BLaER1 treated with 17β-estradiol and CSF1 and Interleukin-3, amounts not matched to agents 10 nM and 100 nM (cell line): Measurements from ENCODE around the gene C2.
"Not testable (repeated sequence)": the region's sequence is repeated elsewhere in the genome, so short reads cannot be mapped to it uniquely, and the experiment has no call there.

Experiments
- H3K27ac ChIP-seq, 11 experiments: shearing (Covaris generic); formaldehyde crosslinking; 2 replicates each; pipeline ENCODE4 v1.8.1; 2022
- H3K27me3 ChIP-seq, 11 experiments: shearing (Covaris generic); formaldehyde crosslinking; 2 replicates each; pipeline ENCODE4 v1.8.1; 2022
- H3K36me3 ChIP-seq, 11 experiments: shearing (Covaris generic); formaldehyde crosslinking; 2 replicates each; pipeline ENCODE4 v1.8.1; 2022
- H3K4me1 ChIP-seq, 10 experiments: shearing (Covaris generic); formaldehyde crosslinking; 2 replicates each; pipeline ENCODE4 v1.8.1; 2022
- H3K4me2 ChIP-seq, 11 experiments: shearing (Covaris generic); formaldehyde crosslinking; 2 replicates each; pipeline ENCODE4 v1.8.1; 2022
- H3K4me3 ChIP-seq, 10 experiments: shearing (Covaris generic); formaldehyde crosslinking; 2 replicates each; pipeline ENCODE4 v1.8.1; 2022
- H3K9ac ChIP-seq, 11 experiments: shearing (Covaris generic); formaldehyde crosslinking; 2 replicates each; pipeline ENCODE4 v1.8.1; 2022
- H3K9me3 ChIP-seq, 11 experiments: shearing (Covaris generic); formaldehyde crosslinking; replicated peaks in 1 of 11; 2 replicates each; pipeline ENCODE4 v1.8.1; 2022
- H4K20me1 ChIP-seq, 11 experiments: shearing (Covaris generic); formaldehyde crosslinking; 2 replicates each; pipeline ENCODE4 v1.8.1; 2022
- Cebpa-rat ChIP-seq, 11 experiments: shearing (Covaris generic); IDR thresholded peaks; 2 replicates each; pipeline ENCODE4 v1.8.1; 2022

C2 gene

DNA sequence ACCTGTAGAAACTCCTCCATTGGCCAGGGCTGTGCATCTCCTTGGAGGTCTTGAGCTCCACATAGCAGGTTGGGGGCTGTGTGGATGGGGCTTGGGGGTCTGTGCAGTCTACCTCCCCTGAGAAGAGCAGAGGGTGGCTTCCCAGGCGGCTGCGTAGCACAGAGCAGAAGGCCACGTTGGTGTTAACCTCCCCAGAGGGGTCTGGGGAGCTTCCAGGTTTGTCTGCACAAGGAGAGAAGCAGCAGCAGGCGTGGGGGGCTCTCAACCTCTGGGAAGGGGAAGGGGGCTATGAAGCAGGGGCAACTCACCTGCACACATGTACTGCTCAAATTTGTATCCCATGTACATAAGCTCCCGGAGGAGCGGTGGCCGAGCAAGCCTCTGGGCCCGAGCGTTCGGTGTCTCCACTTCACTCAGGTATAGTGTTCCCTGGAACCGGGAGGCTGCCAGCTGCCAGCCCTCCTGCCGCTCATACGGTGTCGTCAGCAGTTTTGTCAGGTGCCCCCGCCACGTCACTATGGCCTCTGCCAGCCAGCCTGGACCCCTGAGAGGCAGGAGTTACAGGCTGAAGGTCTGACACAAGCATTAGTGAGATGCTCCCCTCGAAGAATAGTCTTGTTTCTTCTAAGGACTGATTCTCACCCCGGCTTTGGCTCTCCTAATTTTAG lies 43.2 kb downstream of the C2 start:
- peaks cover 32 to 40% (median 35%) of the 10 kb centered on the region in 10 experiments for H3K4me1 ChIP-seq
- H3K4me2 ChIP-seq = peak overlapping the region; percentile 76 to 99 (median 96)
- peaks cover 45 to 70% (median 53%) of the 10 kb centered on the region in 11 experiments for H3K36me3 ChIP-seq
- H3K4me3 ChIP-seq = peak overlapping the region; percentile 70 to 90 (median 78)
- H3K27me3 ChIP-seq = no peaks in the 10 kb centered on the region
- TF ChIP-seq Cebpa-rat (IDR thresholded peaks at IDR 0.05) = no peak
- peaks cover 0 to 17% (median 0%) of the 10 kb centered on the region in 11 experiments; a peak in 4 of 22 replicates for H4K20me1 ChIP-seq
- peak overlapping the region; percentile 79 to 94 (median 88) for H3K9ac ChIP-seq
- H3K27ac ChIP-seq = peak overlapping the region; percentile 79 to 96 (median 91); a peak in 21 of 22 replicates
- peaks cover 0 to 7% (median 0%) of the 10 kb centered on the region in 11 experiments; a peak in 5 of 22 replicates for H3K9me3 ChIP-seq

DNA sequence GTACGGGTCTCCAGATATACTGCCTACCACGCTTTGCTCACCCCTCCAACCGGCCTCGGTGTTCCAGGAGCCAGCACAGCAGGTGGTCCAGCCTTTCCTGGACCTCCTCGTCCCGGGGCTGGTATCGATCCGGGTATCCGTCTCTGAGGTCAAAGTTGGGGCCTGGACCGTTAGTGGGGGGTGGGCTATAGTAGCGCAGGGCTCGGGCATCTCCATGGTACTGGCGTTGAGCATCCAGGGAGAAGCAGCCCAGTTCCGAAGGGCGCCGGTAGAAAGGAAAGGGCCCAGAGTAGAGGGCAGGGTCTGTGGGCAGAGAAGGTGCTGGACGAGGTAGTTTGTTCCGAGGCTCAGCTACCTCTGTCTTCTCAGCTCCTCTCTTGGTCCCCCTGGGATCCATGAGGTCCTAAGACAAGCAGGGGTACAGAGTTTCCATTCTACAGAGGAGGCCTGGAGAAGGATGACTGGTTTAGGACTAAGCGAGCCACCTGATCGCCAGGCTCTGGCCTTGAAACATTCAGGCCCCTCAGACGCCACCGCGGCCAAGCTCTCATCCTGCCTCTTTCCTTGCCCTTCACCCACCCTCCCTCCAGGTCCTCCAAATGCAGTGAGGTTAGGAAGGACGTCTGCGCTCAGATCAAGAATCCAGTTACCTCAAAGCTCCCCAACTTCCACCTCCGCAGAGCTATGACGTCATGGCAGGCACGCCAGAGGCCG lies 43.9 kb downstream of the C2 start:
- H3K4me2 ChIP-seq = peak overlapping the region; percentile 76 to 99 (median 96)
- peak overlapping the region; percentile 70 to 90 (median 78) for H3K4me3 ChIP-seq
- peak in 1 of 11 experiments; percentile 61; a peak in 2 of 22 replicates for TF ChIP-seq Cebpa-rat (IDR thresholded peaks at IDR 0.05)
- no peaks in the 10 kb centered on the region for H3K27me3 ChIP-seq
- H3K9ac ChIP-seq = peak overlapping the region; percentile 79 to 94 (median 88)
- peaks cover 0 to 17% (median 0%) of the 10 kb centered on the region in 11 experiments; a peak in 4 of 22 replicates for H4K20me1 ChIP-seq
- H3K36me3 ChIP-seq = peaks cover 38 to 63% (median 46%) of the 10 kb centered on the region in 11 experiments
- H3K9me3 ChIP-seq = peaks cover 0 to 14% (median 4%) of the 10 kb centered on the region in 11 experiments; a peak in 10 of 22 replicates
- peaks cover 32 to 40% (median 35%) of the 10 kb centered on the region in 10 experiments for H3K4me1 ChIP-seq
- peak overlapping the region; percentile 79 to 96 (median 91) for H3K27ac ChIP-seq

- peaks cover 31 to 58% (median 42%) of the 10 kb centered on the region in 11 experiments for H3K36me3 ChIP-seq
- peak within 1 kb of the TSS; percentile 79 to 96 (median 91) for H3K27ac ChIP-seq
- H4K20me1 ChIP-seq = peaks cover 0 to 17% (median 0%) of the 10 kb centered on the region in 11 experiments; a peak in 4 of 22 replicates
- H3K4me1 ChIP-seq = peaks cover 32 to 40% (median 35%) of the 10 kb centered on the region in 10 experiments
- H3K9ac ChIP-seq = peak within 1 kb of the TSS; percentile 79 to 94 (median 88)
- TF ChIP-seq Cebpa-rat (IDR thresholded peaks at IDR 0.05) = peak in 9 of 11 experiments; percentile 35 to 97 (median 82); a peak in 16 of 22 replicates
- peaks cover 0 to 20% (median 8%) of the 10 kb centered on the region in 11 experiments; a peak in 10 of 22 replicates for H3K9me3 ChIP-seq
- peak within 1 kb of the TSS; percentile 70 to 90 (median 78) for H3K4me3 ChIP-seq
- peak within 1 kb of the TSS; percentile 94 to 99 (median 96) for H3K4me2 ChIP-seq
- no peaks in the 10 kb centered on the region for H3K27me3 ChIP-seq
These were observed 44.6 kb downstream of the C2 start, which contains the start of gene DXO for GRCh38 chr6:31971993-31972708. Gene DXO, minus strand, starts transcription at chr6:31972138. Its CDS starts 463 bp downstream, at chr6:31971675.

GRCh38 chr6:31972709-31973350 lies 45.3 kb downstream of the C2 start:
- Histone ChIP-seq H3K27ac (peak overlapping the region; percentile 79 to 96 (median 91)), H3K4me1 (peaks cover 32 to 40% (median 35%) of the 10 kb centered on the region in 10 experiments), H3K4me2 (peak overlapping the region; percentile 94 to 99 (median 96)), H3K36me3 (peaks cover 24 to 55% (median 35%) of the 10 kb centered on the region in 11 experiments), H4K20me1 (peaks cover 0 to 17% (median 0%) of the 10 kb centered on the region in 11 experiments; a peak in 4 of 22 replicates), H3K9ac (peak overlapping the region; percentile 79 to 94 (median 88)), H3K4me3 (peak overlapping the region; percentile 70 to 90 (median 78)), H3K27me3 (no peaks in the 10 kb centered on the region), H3K9me3 (peaks cover 0 to 20% (median 8%) of the 10 kb centered on the region in 11 experiments; a peak in 10 of 22 replicates)
- no peak for TF ChIP-seq Cebpa-rat (IDR thresholded peaks at IDR 0.05)

DNA sequence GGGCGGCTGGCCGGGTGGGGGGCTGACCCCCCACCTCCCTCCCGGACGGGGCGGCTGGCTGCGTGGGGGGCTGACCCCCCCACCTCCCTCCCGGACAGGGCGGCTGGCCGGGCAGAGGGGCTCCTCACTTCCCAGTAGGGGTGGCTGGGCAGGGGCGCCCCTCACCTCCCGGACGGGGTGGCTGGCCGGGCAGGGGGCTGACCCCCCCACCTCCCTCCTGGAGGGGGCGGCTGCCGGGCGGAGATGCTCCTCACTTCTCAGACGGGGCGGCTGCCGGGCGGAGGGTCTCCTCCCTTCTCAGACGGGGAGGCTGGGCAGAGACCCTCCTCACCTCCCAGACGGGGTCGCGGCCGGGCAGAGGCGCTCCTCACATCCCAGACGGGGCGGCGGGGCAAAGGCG lies 48.5 kb downstream of the C2 start:
- H3K9ac ChIP-seq, H3K4me3 ChIP-seq, H3K27me3 ChIP-seq, H4K20me1 ChIP-seq, H3K4me2 ChIP-seq, H3K27ac ChIP-seq: not testable (repeated sequence)
- peaks cover 18 to 27% (median 20%) of the 10 kb centered on the region in 10 experiments for H3K4me1 ChIP-seq
- H3K36me3 ChIP-seq = peaks cover 0 to 36% (median 14%) of the 10 kb centered on the region in 11 experiments; a peak in 17 of 22 replicates
- peaks cover 0 to 20% (median 8%) of the 10 kb centered on the region in 11 experiments; a peak in 10 of 22 replicates for H3K9me3 ChIP-seq

DNA sequence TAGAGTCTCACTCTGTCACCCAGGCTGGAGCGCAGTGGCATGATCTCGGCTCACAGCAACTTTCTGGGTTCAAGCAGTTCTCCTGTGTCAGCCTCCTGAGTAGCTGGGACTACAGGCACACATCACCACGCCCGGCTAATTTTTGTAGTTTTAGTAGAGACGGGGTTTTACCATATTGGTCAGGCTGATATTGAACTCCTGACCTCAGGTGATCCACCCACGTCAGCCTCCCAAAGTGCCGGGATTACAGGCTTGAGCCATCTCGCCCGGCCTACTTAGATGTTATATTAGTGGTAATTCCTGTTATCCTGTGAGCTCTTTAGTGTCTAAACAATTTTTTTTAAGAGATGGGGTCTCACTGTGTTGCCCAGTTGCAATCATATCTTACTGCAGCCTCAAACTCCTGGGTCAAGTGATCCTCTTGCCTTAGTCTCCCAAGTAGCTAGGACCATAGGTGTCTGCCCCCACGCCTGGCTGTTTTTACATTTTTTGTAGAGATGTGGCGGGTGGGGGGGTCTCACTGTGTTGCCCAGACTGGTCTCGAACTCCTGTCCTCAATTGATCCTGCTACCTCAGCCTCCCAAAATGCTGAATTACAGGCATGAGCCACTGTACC lies 50.4 kb downstream of the C2 start:
- peak overlapping the region in 1 of 11 experiments; percentile 22; a peak in 1 of 22 replicates for H3K9ac ChIP-seq
- no peaks in the 10 kb centered on the region for H3K27me3 ChIP-seq
- no peak overlapping the region for H3K27ac ChIP-seq
- H3K36me3 ChIP-seq = peaks cover 0 to 36% (median 14%) of the 10 kb centered on the region in 11 experiments; a peak in 17 of 22 replicates
- no peak for TF ChIP-seq Cebpa-rat (IDR thresholded peaks at IDR 0.05)
- peaks cover 0 to 20% (median 8%) of the 10 kb centered on the region in 11 experiments; a peak in 10 of 22 replicates for H3K9me3 ChIP-seq
- no peak overlapping the region for H3K4me2 ChIP-seq
- H3K4me3 ChIP-seq = no peak overlapping the region
- H3K4me1 ChIP-seq = peaks cover 10 to 19% (median 12%) of the 10 kb centered on the region in 10 experiments
- H4K20me1 ChIP-seq = 0 out of 22 replicates have a peak, but pooled peaks cover 0 to 7% (median 0%) of the 10 kb centered on the region in 11 experiments

- Histone ChIP-seq H3K27ac (no peak overlapping the region), H3K27me3 (no peaks in the 10 kb centered on the region), H3K9me3 (peaks cover 0 to 20% (median 8%) of the 10 kb centered on the region in 11 experiments; a peak in 10 of 22 replicates), H3K9ac (peak overlapping the region in 3 of 11 experiments; percentile 22 to 33 (median 29); a peak in 1 of 22 replicates), H3K4me1 (peaks cover under 1 to 10% (median 3%) of the 10 kb centered on the region in 10 experiments; a peak in 16 of 20 replicates), H3K36me3 (peaks cover 0 to 36% (median 14%) of the 10 kb centered on the region in 11 experiments; a peak in 17 of 22 replicates), H3K4me2 (peak overlapping the region in 3 of 11 experiments; percentile 0 to 17 (median 13); a peak in 1 of 22 replicates), H3K4me3 (no peak overlapping the region), H4K20me1 (0 out of 22 replicates have a peak, but pooled peaks cover 0 to 7% (median 0%) of the 10 kb centered on the region in 11 experiments)
- TF ChIP-seq Cebpa-rat (IDR thresholded peaks at IDR 0.05) = no peak
These were observed 51.3 kb downstream of the C2 start for GRCh38 chr6:31978831-31979230.
